Amniotic epithelial cell (primary cell): Measurements from ENCODE around the gene CTNS.
"Not testable (repeated sequence)": the region's sequence is repeated elsewhere in the genome, so short reads cannot be mapped to it uniquely, and the experiment has no call there.

ENCODE experiments used
- DNase-seq: peaks from one replicate; pipeline ENCODE4 v3.0.0-alpha.2; 2010; ENCODE audit warnings: low read depth

CTNS gene

DNA sequence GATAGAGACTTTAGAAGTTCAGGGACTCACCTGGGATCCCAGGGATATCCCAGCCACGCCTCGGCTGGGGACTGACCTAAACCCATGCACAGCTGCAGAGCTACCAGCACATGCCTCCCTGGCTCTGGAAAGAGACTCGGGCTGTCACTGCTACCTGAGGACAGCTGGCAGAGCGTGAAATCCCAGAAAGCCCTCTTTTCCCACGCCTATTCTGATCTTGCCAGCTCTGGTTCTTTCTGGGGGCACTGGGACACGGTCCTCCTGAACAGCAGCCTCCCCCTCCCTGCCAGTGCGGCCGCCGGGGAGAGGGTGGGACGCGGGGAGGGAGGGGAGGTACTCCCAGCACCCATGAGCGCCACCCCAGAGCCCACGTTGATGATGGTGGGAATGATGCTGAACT is 48.6 kb downstream of the CTNS start:
- DNase-seq = no peak

DNA sequence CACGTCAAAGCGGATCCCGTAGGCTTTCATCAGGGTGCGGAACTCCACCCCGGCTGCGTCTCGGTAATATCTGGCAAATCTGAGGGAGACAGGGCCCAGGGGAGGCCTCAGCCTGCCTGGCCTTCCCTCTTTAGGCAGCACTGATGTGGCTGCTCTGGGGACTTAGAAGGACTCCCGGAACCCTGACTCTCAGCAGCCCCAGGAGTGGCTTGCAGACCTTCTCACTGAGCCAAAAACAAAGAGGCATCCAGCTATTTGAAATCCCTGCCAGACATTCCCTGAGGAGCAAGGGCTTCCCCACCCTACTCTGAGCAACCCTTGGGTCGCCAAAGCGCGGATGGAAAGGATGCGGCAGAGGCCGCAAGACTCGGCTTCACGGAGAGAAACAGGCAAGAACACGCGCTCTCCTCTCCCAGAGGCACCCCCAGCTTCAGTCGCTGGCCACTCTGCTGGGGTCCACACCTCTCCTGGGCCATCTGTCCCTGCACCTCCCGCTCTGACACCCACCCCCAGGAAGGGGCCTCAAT is 51.5 kb downstream of the CTNS start:
- DNase-seq = no peak

DNA sequence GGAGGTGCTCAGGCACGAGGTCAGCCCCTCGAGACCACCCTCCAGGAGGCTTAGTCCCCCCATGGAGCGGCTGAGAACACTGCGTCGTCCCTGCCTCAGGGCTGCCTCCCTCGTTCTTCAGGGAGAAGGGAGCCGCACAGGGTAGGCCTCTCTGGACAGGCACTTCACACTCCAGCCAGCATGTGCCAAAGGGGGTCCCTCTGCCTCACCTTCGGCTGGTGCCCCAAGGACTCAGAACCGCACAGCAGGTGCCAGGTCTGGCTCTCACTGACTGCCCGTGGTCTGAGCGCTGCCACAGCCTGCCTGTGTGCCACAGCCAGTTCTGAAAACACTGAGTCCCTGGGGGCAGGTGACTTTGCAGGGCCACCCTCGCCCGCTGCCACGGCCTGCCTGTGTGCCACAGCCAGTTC is 52.3 kb downstream of the CTNS start:
- no peak for DNase-seq

DNA sequence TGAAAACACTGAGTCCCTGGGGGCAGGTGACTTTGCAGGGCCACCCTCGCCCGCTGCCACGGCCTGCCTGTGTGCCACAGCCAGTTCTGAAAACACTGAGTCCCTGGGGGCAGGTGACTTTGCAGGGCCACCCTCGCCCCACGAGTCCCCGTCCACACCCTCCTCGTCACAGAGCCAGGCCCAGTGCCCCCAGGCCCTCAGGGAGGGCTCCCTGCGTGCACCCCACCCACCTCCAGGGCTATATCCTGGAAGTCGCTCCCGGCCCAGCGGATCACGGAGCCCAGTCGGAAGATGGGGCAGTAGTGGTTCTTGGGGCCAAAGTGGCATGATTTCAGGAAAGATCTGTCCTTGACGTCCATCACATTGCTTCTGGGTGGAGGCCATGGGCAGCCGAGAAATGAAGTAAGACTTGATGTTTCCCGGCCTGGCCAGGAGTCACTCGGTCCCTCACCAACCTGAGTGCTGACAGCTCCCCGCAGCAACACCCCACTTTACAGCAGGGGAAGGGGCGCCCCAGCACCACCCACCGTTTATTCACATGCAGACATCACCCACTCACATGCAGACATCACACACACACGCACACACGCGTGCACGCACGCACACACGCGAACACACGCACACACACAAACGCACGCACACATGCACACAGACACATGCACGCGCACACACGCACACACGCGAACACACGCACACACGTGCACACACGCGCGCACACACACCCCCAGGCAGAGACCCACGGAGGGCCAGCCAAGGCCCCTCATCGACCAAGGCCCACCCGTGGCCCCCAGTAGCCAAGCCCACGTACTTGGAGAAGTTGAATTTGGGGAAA is 52.9 kb downstream of the CTNS start:
- no peak for DNase-seq

DNA sequence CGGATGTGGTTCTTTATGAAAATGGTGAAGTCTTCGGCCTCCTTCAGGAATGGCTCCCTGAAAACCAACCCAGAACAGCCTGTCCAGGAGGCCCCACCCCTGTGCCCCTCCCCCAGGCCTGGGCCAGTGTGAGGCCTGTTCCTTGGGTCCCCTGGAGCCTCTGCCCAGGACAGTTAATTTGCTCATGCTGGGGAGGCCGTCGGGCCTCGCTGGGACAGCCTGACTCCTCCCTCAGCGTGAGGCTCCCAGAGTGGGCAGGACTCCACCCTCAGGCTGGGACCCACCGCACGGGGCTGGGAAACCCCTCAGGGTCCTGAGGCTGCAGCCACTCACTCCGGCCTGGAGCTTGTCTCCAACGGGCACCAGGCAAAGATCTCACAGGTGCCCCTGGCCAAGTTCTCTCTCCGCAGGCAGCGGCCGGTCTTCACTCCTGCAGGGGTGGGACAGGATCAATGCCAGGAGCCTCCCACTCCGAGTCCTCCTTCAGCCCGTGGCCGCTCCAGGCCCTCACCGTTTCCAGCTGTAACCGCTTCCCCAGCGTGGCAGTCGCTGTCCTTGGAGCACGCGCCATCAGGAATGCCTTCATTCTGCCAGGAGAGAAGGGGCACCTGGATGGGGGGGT is 53.6 kb downstream of the CTNS start:
- no peak for DNase-seq

DNA sequence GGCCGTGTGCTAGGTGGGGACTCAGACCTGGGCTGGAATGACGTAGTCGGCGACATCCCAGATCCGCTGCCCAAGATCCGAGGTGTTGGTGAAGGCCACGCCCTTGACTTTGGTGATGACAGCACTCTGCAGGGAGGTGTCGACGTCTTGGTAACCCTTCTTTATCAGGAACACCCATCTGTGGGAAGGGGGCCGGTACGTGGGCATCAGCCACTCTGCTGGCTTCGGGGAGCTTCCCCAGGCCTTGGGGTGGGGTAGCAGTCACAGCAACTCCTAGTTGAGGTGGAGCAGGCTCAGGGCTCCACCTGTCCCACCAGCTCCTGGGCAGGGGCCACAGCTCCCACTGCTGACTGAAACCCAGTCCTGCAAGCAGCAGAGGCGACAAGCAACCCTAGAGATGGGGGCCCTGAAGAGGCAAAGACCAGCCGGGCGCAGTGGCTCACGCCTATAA is 55.1 kb downstream of the CTNS start:
- DNase-seq = no peak

DNA sequence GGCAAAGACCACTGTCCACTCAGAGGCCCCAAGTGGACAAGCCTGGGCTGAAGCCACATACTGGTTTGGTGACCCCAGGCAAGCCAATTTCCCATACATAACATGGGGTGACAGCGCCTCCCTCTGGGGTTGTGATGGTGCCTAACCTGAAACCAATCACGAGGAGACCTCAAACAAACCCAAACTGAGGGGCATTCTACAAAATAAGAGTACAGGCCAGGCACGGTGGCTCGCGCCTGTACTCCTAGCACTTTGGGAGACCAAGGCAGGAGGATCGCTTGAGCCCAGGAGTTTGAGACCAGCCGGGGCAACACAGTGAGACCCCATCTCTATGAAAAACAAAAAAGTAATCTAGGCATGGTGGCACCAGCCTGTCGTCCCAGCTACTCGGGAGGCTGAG is 55.8 kb downstream of the CTNS start:
- no peak for DNase-seq

DNA sequence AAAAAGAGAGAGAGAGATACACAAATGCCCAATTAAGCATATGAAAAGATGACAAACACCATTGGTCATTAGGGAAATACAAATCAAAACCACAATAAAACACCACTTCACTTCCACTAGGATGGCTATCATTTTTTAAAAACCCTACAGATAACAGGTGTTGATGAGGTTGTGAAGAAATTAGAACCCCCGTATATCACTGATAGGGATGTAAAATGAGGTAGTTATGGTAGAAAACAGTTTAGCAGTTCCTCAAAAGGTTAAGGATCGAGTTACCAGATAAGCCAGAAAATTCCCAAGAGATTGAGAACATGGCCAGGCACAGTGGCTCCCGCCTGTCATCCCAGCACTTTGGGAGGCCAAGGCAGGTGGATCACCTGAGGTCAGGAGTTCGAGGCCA is 56.6 kb downstream of the CTNS start:
- no peak for DNase-seq

DNA sequence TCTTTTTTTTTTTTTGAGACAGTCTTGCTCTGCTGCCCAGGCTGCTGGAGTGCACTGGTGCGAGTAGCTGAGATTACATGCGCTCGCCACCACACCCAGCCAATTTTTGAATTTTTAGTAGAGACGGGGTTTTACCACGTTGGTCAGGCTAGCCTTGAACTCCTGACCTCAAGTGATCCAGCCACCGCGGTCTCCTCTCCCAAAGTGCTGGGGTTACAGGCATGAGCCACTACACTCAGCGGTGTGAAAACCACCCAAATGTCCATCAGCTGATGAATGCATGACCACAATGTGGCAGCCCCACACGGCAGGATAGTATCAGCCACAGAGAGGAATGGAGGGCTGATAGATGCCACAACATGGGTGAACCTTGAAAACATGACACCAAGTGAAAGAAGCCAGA is 57.3 kb downstream of the CTNS start:
- no peak for DNase-seq

DNA sequence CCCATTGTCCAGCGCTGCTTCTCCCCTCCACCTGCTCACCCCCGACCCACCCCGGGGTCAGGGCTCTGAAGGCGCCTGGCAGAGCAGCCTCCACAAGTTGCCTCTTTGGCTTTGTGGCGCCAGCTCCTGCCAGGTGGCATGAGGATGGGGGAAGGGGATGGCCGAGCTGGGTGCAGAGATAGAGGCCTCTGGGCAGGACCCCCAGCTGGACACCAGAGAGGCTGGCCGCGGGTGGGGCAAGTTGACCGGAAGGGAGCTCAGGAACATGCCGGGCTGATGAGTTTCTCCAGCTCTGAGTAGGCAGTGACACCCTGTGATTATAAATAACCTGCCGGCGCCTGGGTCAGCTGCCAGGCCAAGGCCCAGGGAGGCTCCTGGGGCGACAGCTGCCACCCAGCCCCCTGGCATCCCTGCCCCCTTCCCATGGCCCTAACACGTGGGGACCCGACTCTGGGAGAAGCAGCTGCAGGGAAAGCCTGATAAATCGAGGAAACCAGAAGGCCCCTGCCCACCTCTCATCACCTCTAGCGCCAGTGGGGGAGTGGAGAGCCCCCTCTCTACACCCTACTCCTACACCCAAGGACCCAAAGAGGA is 58.7 kb downstream of the CTNS start:
- DNase-seq = no peak

DNA sequence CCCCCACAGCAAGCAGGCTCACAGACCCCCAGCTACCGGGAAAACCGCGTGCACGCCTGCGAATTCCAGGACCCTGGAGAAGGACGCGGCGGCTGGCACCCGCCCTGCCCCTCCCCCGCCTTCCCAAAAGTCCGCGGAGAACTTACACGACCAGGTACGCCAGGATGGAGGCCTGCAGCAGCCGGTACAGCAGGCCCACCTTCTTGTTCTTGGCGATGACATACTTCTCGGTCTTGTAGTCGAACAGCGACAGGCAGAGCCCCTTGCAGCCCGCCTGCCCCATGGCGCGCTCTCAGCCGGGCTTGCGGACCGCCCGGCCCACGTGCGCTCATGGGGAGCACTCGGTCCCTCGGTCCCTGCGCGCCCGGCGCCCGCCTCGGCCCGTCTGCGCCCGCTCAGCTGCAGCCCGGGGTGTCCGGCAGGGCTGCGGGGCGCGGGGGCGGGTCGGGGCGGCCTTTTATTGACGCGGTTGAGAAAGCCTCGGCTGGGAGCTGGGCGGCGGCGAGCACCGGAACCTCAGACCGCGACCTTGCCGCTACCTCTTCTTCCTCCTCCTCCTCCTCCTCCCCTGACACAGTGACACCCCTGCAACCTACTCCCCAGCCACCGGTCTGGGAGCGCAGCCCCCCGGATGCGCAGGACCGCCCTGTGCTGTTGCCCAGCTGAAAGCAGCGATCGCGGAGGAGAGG is 59.3 kb downstream of the CTNS start, which contains the start of gene P2RX5:
TSS of gene P2RX5 (minus strand) at position 433 of the 689 bp plus-strand sequence. CDS start at position 283, 150 bp downstream.
- DNase-seq = no peak

DNA sequence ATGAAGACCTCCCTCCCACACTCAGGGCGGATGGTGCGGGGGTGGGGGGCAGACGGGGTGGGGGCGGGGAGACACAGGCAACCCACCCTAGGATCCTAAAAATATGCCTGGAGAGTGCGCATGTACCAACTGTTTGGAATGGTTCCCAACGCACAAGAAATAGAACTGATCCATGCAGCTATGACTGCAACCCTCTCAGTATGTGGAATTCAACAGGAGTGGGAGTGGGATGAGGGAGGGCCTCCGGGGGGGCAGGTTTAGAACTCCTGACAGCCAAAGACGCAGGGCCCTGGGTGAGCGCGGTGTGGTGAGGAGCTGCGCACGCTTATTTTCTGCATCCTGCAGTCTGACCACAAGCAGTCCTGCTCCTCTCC is 60.5 kb downstream of the CTNS start:
- no peak for DNase-seq

DNA sequence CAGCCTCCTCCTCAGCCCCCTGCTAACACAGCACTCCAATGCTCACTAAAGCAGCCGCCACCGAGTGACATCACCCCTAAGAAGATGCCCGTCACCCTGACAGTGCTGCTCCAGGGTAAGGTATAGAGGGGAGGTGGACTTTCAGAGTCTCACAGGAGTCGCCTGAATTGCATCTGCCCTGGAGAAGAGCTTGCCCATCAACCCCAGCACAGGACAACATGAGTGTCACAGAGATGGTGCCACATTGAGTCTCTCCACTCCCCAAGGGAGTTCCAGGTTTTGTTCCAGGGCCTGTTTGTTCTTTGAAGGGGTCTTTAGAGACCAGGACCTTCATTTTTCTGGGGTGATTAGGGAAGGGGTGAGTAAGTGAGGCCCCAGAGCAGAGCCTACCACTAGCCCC is 61.6 kb downstream of the CTNS start:
- DNase-seq = no peak

DNA sequence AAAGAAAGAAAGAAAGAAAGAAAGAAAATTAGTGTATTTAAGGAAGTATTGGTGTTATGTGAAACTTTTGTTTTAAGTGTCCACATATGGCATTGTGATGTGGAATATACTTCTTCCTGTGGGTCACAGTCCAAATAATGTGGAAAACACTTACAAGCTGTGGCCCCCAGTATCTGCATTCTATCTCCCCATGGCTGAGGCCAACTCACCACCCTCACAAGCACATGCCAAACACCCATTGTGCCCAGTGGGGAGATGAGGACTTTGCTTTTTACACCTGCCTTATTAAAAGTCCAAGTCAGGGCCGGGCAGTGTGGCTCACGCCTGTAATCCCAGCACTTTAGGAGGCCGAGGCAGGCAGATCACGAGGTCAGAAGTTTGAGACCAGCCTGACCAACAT is 63.4 kb downstream of the CTNS start:
- DNase-seq = no peak

DNA sequence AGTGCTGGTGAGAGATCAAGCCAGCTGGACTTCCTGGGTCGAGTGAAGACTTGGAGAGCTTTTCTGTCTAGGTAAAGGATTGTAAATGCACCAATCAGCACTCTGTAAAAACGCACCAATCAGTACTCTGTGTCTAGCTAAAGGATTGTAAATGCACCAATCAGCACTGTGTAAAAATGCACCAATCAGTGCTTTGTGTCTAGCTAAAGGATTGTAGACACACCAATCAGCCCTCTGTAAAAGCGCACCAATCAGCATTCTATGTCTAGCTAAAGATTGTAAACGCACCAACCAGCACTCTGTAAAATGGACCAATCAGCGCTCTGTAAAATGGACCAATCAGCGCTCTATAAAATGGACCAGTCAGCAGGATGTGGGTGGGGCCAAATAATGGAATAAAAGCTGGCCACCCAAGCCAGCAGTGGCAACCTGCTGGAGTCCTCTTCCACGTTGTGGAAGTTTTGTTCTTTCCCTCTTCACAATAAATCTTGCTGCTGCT is 65.5 kb downstream of the CTNS start:
- not testable (repeated sequence) for DNase-seq

DNA sequence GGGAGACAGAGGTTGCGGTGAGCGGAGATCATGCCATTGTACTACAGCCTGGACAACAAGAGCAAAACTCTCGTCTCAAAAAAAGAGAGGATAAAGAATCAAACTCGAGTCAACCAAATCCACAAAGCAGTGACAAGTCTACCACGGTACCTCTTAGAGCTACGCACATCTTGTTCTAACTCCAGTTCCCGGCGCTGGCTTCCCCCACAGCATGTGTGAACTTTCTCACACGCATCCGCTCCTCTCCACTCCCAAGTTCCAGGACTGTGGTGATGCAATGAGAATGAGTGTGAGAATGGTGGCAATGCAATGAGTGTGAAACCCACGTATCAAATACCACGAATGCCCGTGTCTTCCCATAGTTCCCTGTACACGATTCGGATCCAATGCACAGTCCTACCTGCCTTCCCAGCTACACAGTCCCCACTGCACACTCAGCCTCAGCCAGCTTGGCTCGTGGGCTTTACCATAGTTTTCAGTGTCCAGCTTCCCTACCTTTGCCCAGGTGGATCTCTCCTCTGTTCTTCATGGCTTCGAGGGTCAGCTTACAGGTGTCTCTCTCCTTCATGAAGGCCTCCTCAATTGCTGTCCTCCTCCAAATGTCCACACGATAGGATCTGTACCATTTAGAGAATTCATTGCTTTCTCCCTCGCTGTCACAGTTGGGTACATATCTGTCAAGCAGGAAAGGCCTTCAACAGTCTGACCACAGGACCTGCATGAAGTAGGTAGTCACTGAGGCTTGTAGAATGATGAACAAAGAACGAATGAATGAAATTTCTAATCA is 68.6 kb downstream of the CTNS start:
- DNase-seq = no peak

DNA sequence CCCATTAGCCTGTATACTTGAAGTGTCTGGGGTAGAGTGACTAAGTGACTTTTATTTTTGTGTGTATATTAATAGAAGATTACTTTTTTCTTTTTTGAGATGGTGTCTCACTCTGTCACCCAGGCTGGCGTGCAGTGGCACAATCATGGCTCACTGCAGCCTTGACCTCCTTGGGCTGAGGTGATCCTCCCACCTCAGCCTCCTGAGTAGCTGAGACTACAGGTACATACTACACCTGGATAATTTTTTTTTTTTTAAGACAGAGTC is 69.1 kb downstream of the CTNS start:
- DNase-seq = not testable (repeated sequence)

DNA sequence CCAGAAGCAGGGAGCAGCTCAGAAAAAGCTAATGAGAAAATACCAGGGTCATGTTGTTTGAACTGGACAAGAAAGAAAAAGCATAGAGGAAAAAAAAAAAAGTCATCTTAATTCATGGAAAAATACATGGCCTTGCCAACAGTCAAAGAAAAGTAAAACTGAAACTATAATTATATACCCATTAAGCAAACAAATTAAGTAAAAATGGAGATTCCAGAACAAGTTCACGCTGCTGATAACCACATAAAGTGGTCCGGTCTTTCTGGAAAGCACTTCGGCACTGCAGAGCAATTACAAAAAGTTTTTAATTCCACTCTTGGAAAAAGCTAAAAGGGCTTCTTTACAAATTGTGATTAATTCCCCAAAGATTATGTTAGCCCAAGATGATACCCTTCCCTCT is 71.8 kb downstream of the CTNS start:
- DNase-seq = no peak

DNA sequence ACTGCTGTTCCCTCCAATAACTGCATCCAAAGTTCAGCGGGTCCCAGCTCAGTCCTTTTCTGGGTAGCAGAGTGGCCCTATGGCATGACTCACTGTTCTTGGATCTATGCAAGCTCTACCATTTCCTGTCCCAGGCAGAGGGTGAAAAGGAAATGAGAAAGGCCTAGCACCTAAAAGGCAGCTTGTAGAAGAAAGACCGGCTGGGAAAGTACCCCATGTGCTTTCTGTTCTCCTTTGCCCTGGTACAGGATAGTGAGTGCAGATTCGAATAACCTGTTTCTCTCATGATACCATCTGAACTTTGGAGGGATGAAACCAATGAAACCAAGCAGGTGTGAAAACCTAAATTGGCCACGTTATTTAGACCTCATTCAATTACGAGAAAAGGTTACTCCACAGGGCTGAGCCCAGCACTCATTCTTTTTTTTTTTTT is 74.4 kb downstream of the CTNS start:
- DNase-seq = no peak
